ENCODE results near the gene MTPN.

Gene MTPN

DNA sequence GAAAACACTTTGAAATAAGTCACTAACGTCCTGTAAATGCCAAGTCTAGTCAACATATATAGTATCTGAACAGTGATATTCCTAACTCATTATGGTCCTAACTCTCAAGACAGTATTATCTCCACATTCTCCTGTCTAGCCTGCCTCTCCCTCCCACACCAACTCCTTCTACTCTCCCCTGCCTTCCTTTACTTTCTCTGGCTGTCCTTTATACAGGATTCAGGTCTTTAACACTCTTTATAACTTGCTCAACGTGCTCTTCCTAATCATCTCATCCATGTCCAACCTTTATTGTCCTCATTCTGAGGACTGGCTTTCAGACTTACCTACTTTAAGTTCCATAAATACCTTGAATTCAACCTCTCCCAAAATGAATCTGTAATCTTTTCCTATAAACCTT, 42.5 kb downstream of the MTPN start:
- Histone ChIP-seq H3K9ac (ENCODE audit: low read length) (no peak overlapping the region), H3K27me3 (ENCODE audit: control insufficient read depth in 1 of 2, insufficient read depth in 2 of 2, low read length in 2 of 2) (no peaks in the 10 kb centered on the region), H3K4me1 (ENCODE audit: insufficient read depth, low read length) (peaks cover 45% of the 10 kb centered on the region), H3K27ac (ENCODE audit: low read depth, low read length) (no peak overlapping the region), H3K4me3 (ENCODE audit: low read depth in 1 of 2, low read length in 2 of 2) (no peak overlapping the region), H3K9me3 (ENCODE audit: low read length) (no peaks in the 10 kb centered on the region), H3K36me3 (ENCODE audit: insufficient read depth, low read length) (no peaks in the 10 kb centered on the region)

- H3K27me3 ChIP-seq (ENCODE audit: control insufficient read depth in 1 of 2, insufficient read depth in 2 of 2, low read length in 2 of 2), result no peaks in the 10 kb centered on the region
- no peaks in the 10 kb centered on the region for H3K9me3 ChIP-seq (ENCODE audit: low read length)
- no peak overlapping the region for H3K9ac ChIP-seq (ENCODE audit: low read length)
- peaks cover 49% of the 10 kb centered on the region for H3K4me1 ChIP-seq (ENCODE audit: insufficient read depth, low read length)
- H3K36me3 ChIP-seq (ENCODE audit: insufficient read depth, low read length), result no peaks in the 10 kb centered on the region
- H3K4me3 ChIP-seq (ENCODE audit: low read depth in 1 of 2, low read length in 2 of 2), result no peak overlapping the region
- no peak overlapping the region for H3K27ac ChIP-seq (ENCODE audit: low read depth, low read length)
Measured at GRCh38 chr7:135933509-135934188, 43.5 kb downstream of the MTPN start.

GRCh38 chr7:135932131-135932530, 45.0 kb downstream of the MTPN start:
- Histone ChIP-seq H3K9me3 (ENCODE audit: low read length) (no peaks in the 10 kb centered on the region), H3K4me1 (ENCODE audit: insufficient read depth, low read length) (peaks cover 41% of the 10 kb centered on the region), H3K27me3 (ENCODE audit: control insufficient read depth in 1 of 2, insufficient read depth in 2 of 2, low read length in 2 of 2) (no peaks in the 10 kb centered on the region), H3K9ac (ENCODE audit: low read length) (no peak overlapping the region), H3K27ac (ENCODE audit: low read depth, low read length) (no peak overlapping the region), H3K4me3 (ENCODE audit: low read depth in 1 of 2, low read length in 2 of 2) (no peak overlapping the region), H3K36me3 (ENCODE audit: insufficient read depth, low read length) (no peaks in the 10 kb centered on the region)

DNA sequence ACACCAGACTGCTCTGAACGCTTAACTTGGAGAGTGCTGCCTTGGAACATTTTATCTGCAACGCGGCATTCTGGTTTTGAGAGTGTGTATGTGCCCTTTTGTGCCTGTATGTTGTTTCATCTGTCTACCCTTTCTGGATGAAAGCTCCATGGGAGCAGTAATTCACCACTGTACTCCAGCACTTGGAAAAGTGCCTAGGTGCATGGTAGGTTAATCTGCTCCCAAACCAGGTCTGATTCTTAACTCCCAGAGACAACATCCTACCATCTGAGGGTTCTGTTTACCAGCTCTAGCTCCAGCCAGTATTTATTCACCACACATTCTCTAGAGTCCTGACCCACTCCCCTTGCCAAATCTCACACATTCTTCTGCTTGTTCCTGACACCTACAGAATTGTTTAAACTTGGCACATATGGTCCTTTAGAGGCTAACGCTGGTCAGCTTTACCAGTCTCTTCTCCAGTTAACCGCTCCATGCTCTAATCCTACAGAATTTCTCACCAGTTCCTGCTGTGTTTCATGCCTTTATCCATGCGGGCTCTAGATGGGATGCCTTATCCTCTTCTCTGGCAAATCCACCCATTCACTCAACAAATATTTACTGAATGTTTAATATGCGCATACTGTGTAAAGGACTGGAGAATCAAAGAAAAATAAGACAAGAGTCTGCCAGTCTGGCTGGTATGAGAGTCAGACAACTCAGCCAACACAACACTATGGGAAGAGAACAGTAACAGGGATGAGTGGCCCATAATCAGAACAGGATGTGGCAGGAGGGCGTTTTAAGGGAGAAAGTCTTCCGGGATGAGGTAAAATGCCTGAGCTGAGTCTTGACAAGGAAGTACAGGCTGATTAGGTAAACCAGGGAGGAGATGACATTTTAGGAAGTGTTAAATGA, 46.3 kb downstream of the MTPN start:
- Histone ChIP-seq H3K4me1 (ENCODE audit: insufficient read depth, low read length) (peaks cover 36% of the 10 kb centered on the region), H3K9me3 (ENCODE audit: low read length) (no peaks in the 10 kb centered on the region), H3K27me3 (ENCODE audit: control insufficient read depth in 1 of 2, insufficient read depth in 2 of 2, low read length in 2 of 2) (no peaks in the 10 kb centered on the region), H3K36me3 (ENCODE audit: insufficient read depth, low read length) (no peaks in the 10 kb centered on the region), H3K9ac (ENCODE audit: low read length) (no peak overlapping the region), H3K4me3 (ENCODE audit: low read depth in 1 of 2, low read length in 2 of 2) (no peak overlapping the region), H3K27ac (ENCODE audit: low read depth, low read length) (no peak overlapping the region)

DNA sequence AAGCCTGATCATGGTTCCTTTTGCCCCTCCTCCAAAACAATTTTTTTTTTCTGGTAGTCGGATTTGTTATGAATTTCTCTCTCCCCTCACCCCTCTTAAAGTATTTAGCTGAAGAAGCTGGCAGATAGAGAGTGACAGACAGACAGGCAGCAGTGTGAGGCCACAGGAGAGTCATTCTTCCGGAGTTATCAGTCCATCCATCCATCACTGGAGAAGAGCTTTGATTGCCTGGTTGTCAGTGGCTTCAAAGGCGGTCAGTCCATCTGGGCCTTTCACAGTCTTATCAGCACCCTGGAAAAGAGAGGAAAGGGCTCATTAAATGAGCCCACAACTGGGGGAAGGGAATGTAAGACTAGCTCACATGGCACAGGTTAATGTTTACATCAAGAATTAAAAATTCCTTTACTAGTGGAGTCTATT, 47.4 kb downstream of the MTPN start:
- H3K27ac ChIP-seq (ENCODE audit: low read depth, low read length), result no peak overlapping the region
- no peak overlapping the region for H3K9ac ChIP-seq (ENCODE audit: low read length)
- no peaks in the 10 kb centered on the region for H3K27me3 ChIP-seq (ENCODE audit: control insufficient read depth in 1 of 2, insufficient read depth in 2 of 2, low read length in 2 of 2)
- peaks cover 34% of the 10 kb centered on the region for H3K4me1 ChIP-seq (ENCODE audit: insufficient read depth, low read length)
- no peaks in the 10 kb centered on the region for H3K36me3 ChIP-seq (ENCODE audit: insufficient read depth, low read length)
- H3K4me3 ChIP-seq (ENCODE audit: low read depth in 1 of 2, low read length in 2 of 2), result no peak overlapping the region
- H3K9me3 ChIP-seq (ENCODE audit: low read length), result no peaks in the 10 kb centered on the region

DNA sequence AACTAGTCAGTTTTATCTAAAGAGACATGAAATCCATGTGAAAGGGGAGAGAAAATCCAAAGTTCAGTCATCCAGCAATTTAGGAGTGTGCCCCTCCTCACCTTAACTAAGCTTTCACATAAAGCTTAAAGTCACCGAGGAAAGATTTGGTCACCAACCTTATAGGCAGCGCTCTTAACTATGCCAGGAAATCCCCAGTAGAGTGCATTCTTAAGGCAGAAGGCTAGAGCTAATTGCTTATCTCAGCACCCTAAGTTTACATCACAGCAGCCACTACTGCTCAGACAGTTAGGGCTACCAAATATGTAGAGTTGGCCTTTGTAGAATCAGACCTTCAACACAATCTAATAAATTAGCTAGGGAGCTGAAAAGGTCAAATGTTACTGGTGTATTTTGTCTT, 47.9 kb downstream of the MTPN start:
- no peak overlapping the region for H3K4me3 ChIP-seq (ENCODE audit: low read depth in 1 of 2, low read length in 2 of 2)
- no peak overlapping the region for H3K27ac ChIP-seq (ENCODE audit: low read depth, low read length)
- H3K4me1 ChIP-seq (ENCODE audit: insufficient read depth, low read length), result peaks cover 30% of the 10 kb centered on the region
- no peaks in the 10 kb centered on the region for H3K36me3 ChIP-seq (ENCODE audit: insufficient read depth, low read length)
- no peaks in the 10 kb centered on the region for H3K9me3 ChIP-seq (ENCODE audit: low read length)
- H3K27me3 ChIP-seq (ENCODE audit: control insufficient read depth in 1 of 2, insufficient read depth in 2 of 2, low read length in 2 of 2), result no peaks in the 10 kb centered on the region
- H3K9ac ChIP-seq (ENCODE audit: low read length), result no peak overlapping the region

DNA sequence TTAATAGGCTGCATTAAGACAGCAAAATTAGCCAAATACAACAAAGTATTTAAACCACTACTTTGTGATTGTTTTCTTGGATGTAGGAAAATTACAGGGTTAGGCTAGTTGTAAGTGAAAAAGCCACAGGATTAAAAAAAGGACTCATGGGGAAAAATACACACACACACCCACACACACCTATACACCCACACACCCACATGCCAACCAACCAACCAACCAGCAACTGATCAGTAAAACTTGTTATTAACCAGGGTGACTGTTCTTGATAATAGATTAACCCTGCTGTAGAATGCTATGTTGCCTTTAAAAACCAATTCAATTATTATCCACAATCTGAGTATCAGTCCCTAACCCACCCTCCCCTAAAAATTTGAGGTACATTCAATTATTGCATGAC, 49.0 kb downstream of the MTPN start:
- no peaks in the 10 kb centered on the region for H3K9me3 ChIP-seq (ENCODE audit: low read length)
- H3K9ac ChIP-seq (ENCODE audit: low read length), result no peak overlapping the region
- no peak overlapping the region for H3K27ac ChIP-seq (ENCODE audit: low read depth, low read length)
- no peaks in the 10 kb centered on the region for H3K27me3 ChIP-seq (ENCODE audit: control insufficient read depth in 1 of 2, insufficient read depth in 2 of 2, low read length in 2 of 2)
- H3K4me3 ChIP-seq (ENCODE audit: low read depth in 1 of 2, low read length in 2 of 2), result no peak overlapping the region
- H3K36me3 ChIP-seq (ENCODE audit: insufficient read depth, low read length), result no peaks in the 10 kb centered on the region
- peaks cover 20% of the 10 kb centered on the region for H3K4me1 ChIP-seq (ENCODE audit: insufficient read depth, low read length)

GRCh38 chr7:135925210-135925609, 51.9 kb downstream of the MTPN start:
- no peak overlapping the region for H3K4me3 ChIP-seq (ENCODE audit: low read depth in 1 of 2, low read length in 2 of 2)
- H3K36me3 ChIP-seq (ENCODE audit: insufficient read depth, low read length), result no peaks in the 10 kb centered on the region
- no peaks in the 10 kb centered on the region for H3K9me3 ChIP-seq (ENCODE audit: low read length)
- H3K27me3 ChIP-seq (ENCODE audit: control insufficient read depth in 1 of 2, insufficient read depth in 2 of 2, low read length in 2 of 2), result no peaks in the 10 kb centered on the region
- H3K4me1 ChIP-seq (ENCODE audit: insufficient read depth, low read length), result peaks cover 9% of the 10 kb centered on the region
- no peak overlapping the region for H3K9ac ChIP-seq (ENCODE audit: low read length)
- H3K27ac ChIP-seq (ENCODE audit: low read depth, low read length), result no peak overlapping the region

DNA sequence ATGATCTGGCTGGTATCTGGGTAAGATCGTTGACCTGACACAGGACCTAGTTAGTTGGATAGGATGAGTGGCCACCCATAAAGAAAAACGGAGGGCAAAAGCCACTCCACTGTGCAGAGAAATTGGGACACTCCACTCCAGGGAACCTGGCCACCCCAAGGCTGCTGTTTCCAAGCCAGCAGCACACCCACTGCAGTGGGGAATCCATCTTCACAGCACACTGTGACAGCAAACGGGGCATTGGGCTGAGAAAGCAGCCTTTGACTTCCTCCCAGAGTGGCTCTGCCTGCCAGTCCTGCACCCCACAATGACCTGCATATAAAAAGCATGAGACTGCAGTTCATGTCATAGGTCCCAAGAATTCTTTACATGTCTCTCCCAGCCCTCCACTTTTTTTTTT, 52.9 kb downstream of the MTPN start:
- no peak overlapping the region for H3K9ac ChIP-seq (ENCODE audit: low read length)
- no peak overlapping the region for H3K4me3 ChIP-seq (ENCODE audit: low read depth in 1 of 2, low read length in 2 of 2)
- H3K27ac ChIP-seq (ENCODE audit: low read depth, low read length), result no peak overlapping the region
- no peaks in the 10 kb centered on the region for H3K27me3 ChIP-seq (ENCODE audit: control insufficient read depth in 1 of 2, insufficient read depth in 2 of 2, low read length in 2 of 2)
- no peaks in the 10 kb centered on the region for H3K9me3 ChIP-seq (ENCODE audit: low read length)
- peaks cover 1% of the 10 kb centered on the region for H3K4me1 ChIP-seq (ENCODE audit: insufficient read depth, low read length)
- H3K36me3 ChIP-seq (ENCODE audit: insufficient read depth, low read length), result no peaks in the 10 kb centered on the region

GRCh38 chr7:135922263-135922662, 54.9 kb downstream of the MTPN start:
- H3K36me3 ChIP-seq (ENCODE audit: insufficient read depth, low read length), result no peaks in the 10 kb centered on the region
- no peaks in the 10 kb centered on the region for H3K27me3 ChIP-seq (ENCODE audit: control insufficient read depth in 1 of 2, insufficient read depth in 2 of 2, low read length in 2 of 2)
- no peak overlapping the region for H3K4me3 ChIP-seq (ENCODE audit: low read depth in 1 of 2, low read length in 2 of 2)
- H3K9me3 ChIP-seq (ENCODE audit: low read length), result no peaks in the 10 kb centered on the region
- H3K9ac ChIP-seq (ENCODE audit: low read length), result no peak overlapping the region
- H3K4me1 ChIP-seq (ENCODE audit: insufficient read depth, low read length), result no peaks in the 10 kb centered on the region
- no peak overlapping the region for H3K27ac ChIP-seq (ENCODE audit: low read depth, low read length)

GRCh38 chr7:135920478-135920877, 56.7 kb downstream of the MTPN start:
- H3K9ac ChIP-seq (ENCODE audit: low read length), result no peak overlapping the region
- H3K4me3 ChIP-seq (ENCODE audit: low read depth in 1 of 2, low read length in 2 of 2), result no peak overlapping the region
- no peak overlapping the region for H3K27ac ChIP-seq (ENCODE audit: low read depth, low read length)
- no peaks in the 10 kb centered on the region for H3K9me3 ChIP-seq (ENCODE audit: low read length)
- H3K4me1 ChIP-seq (ENCODE audit: insufficient read depth, low read length), result no peaks in the 10 kb centered on the region
- H3K36me3 ChIP-seq (ENCODE audit: insufficient read depth, low read length), result no peaks in the 10 kb centered on the region
- H3K27me3 ChIP-seq (ENCODE audit: control insufficient read depth in 1 of 2, insufficient read depth in 2 of 2, low read length in 2 of 2), result no peaks in the 10 kb centered on the region
